Neural progenitor cell (in vitro differentiated cells): ENCODE measurements around the gene KANTR.

Source experiments
- EZH2 ChIP-seq: fragments of 200-600 bp; sonication (generic); IDR thresholded peaks from 2 replicates; pipeline ENCODE4 v1.6.1; 2017; ENCODE audit warnings: antibody characterized with exemption, mild to moderate bottlenecking, moderate library complexity
- EZH2phosphoT487 ChIP-seq: fragments of 200-600 bp; sonication (generic); IDR thresholded peaks from 2 replicates; pipeline ENCODE4 v1.6.1; 2017; ENCODE audit warnings: antibody characterized with exemption
- TF ChIP-seq, protein P1 (sequence below): fragments of 200-600 bp; sonication (generic); IDR thresholded peaks from 2 replicates; pipeline ENCODE4 v1.5.1; 2017; ENCODE audit warnings: antibody characterized with exemption, mild to moderate bottlenecking

- TF ChIP-seq, protein P1, sequence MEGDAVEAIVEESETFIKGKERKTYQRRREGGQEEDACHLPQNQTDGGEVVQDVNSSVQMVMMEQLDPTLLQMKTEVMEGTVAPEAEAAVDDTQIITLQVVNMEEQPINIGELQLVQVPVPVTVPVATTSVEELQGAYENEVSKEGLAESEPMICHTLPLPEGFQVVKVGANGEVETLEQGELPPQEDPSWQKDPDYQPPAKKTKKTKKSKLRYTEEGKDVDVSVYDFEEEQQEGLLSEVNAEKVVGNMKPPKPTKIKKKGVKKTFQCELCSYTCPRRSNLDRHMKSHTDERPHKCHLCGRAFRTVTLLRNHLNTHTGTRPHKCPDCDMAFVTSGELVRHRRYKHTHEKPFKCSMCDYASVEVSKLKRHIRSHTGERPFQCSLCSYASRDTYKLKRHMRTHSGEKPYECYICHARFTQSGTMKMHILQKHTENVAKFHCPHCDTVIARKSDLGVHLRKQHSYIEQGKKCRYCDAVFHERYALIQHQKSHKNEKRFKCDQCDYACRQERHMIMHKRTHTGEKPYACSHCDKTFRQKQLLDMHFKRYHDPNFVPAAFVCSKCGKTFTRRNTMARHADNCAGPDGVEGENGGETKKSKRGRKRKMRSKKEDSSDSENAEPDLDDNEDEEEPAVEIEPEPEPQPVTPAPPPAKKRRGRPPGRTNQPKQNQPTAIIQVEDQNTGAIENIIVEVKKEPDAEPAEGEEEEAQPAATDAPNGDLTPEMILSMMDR = no peak
- TF ChIP-seq EZH2 (no peak), EZH2phosphoT487 (no peak)
Observed at GRCh38 chrX:53095796-53096195, 1.9 kb downstream of the KANTR start.
